Coronary artery (tissue), 2 donors: ENCODE results near the gene GAPDHS.
A peak's percentile ranks its signal among the peaks of the same experiment; 100 is the strongest.

ENCODE experiments used
- DNase-seq: peaks from one replicate; pipeline ENCODE4 v3.0.0-alpha.2; 2017; ENCODE audit warnings: low spot score
- H3K27ac ChIP-seq, 2 donors: fragments of 200-600 bp; sonication (generic); one replicate each; pipeline ENCODE4 v1.5.1; 2016 to 2019
- H3K4me3 ChIP-seq: fragments of 200-600 bp; sonication (generic); 2 replicates; pipeline ENCODE4 v1.5.1; 2016; ENCODE audit warnings: mild to moderate bottlenecking, moderate library complexity
- TF ChIP-seq, protein P1 (sequence below): fragments of 200-600 bp; sonication (generic); IDR thresholded peaks from one replicate; pipeline ENCODE4 v1.5.1; 2019; ENCODE audit warnings: antibody characterized with exemption

Gene GAPDHS

DNA sequence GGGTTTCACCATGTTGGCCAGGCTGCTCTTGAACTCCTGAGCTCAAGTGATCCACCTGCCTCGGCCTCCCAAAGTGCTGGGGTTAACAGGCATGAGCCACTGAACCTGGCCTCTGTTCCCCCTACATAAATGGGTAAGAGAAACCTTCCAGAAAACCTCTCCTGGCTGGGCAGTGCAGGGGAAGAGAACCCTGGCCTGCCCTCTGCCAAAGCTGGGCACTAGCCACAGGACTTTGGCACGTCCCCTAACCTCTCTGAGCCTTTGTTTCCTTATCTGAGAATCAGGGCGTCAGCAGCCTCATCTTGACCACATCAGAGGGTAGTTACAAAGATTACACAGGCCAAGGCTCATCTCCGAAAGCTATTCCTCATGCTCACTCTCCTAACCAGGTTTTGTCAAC lies 7.4 kb upstream of the GAPDHS start:
- Histone ChIP-seq H3K4me3 (no peak overlapping the region), H3K27ac (no peak overlapping the region)
- no peak for DNase-seq
- TF ChIP-seq, protein P1, sequence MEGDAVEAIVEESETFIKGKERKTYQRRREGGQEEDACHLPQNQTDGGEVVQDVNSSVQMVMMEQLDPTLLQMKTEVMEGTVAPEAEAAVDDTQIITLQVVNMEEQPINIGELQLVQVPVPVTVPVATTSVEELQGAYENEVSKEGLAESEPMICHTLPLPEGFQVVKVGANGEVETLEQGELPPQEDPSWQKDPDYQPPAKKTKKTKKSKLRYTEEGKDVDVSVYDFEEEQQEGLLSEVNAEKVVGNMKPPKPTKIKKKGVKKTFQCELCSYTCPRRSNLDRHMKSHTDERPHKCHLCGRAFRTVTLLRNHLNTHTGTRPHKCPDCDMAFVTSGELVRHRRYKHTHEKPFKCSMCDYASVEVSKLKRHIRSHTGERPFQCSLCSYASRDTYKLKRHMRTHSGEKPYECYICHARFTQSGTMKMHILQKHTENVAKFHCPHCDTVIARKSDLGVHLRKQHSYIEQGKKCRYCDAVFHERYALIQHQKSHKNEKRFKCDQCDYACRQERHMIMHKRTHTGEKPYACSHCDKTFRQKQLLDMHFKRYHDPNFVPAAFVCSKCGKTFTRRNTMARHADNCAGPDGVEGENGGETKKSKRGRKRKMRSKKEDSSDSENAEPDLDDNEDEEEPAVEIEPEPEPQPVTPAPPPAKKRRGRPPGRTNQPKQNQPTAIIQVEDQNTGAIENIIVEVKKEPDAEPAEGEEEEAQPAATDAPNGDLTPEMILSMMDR, result no peak

DNA sequence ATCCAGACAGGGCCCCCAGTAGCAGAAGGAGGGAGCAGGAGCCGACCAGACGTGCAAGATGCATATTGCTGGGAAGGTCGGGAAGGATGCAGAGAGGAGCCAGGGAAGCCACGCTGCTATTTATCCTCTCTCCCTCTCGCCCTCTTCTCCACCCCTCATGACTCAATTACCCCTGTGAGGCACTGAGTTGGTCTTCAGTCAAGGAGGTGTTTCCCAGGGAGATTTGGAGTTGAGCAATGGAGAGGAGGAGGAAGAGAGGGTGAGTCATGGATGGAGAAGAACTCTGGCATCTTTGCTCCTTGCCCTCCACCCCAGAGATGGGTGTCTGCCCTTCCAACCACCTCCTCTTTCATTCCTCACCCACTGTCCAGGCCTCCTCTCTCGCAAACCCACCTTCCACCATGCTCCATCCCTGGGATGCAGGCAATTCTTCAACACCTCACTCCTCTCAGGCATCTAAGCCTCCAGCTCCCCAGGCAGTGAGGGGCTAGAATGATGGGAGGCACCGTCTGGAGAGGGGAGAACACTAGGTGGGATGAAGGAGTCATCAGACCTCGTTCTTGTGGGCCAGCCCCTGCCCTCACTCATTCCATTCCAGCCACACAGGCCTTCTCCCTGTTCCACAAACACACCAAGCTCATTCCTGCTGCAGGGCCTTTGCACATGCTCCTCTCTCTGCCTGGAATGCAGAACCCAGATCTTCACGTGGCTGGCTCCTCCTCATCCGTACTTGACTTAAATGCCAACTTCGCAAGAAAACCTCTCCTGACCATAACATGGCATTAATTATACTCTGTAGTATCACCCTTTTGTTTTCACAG lies 4.8 kb upstream of the GAPDHS start, which contains the start of gene SBSN:
SBSN (minus strand) TSS at position 94 of the 821 bp plus-strand sequence; CDS start at position 64, 30 bp downstream.
- Histone ChIP-seq H3K4me3 (no peak within 1 kb of the TSS), H3K27ac (no peak within 1 kb of the TSS)

DNA sequence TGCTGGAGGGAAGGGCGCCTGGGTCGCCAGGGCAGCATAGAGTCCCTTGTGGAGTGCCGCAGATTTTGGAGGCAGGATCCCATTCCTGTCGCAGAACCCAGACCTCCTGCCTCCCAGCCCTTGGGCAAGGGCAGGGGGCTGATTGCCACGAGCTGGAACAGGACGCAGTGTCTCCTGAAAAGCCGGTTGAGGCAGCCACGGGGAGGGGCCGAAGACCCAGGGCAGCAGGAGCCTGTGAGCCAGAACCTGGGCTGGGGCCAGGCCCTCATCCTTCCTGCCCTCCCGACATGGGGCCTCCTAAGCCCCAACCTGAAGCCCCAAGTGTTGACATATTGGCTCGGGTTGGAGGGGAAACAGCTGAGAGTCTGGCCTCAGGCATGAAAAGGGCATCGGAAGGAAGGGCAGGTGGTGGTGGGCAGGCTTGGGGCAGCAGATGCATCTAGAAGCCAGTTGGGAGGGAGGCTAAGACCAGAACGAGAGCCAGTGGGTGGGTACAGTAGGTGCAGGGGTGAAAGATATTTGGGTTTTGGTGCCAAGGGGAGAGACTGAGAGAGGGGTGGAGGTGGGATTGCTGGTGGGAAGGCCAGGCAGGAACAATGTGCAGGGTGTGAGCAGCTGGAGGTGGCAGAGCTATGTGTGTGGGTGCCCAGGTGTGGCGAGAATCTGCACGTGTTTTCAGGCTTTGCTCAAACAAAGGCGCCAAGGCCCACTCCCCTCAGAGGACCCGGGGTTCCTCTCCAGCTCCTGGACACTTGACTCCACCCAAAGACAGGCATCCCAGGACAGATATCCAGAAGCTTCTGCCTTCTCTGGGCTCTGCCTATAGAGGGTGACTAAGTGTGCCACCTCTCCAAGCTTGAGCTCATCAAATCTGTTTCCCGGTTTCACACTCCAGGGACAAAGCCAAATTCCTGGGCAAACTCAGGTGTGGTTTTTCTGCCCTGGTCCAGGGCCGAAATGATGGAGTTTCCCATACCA lies 3.7 kb upstream of the GAPDHS start:
- no peak for DNase-seq
- TF ChIP-seq, protein P1, result no peak
- no peak overlapping the region for H3K4me3 ChIP-seq
- no peak overlapping the region for H3K27ac ChIP-seq

More for the DNA sequence above, 4.8 kb upstream of the GAPDHS start, which contains the start of gene SBSN:
- TF ChIP-seq, protein P1, result no peak
- no peak for DNase-seq

DNA sequence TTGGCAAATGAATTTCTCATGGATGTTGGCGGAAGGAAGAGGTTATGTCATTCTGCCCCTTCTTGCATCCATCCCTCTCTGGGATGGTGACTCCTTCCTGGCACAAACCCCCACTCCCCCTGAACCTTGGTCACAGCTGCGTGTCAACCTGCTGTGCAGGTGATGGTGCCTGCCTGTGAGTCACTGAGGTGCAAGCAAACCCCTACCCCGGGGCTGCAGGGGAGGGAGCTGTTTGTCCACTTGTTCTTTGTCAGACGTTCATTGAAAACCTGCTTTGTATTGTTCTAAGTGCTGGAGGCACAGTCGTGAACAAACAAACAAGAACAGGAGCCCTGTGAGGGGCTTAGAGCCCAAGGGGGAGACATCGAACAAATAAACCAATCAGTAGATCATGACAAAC lies 2.0 kb upstream of the GAPDHS start:
- Histone ChIP-seq H3K27ac (no peak overlapping the region), H3K4me3 (no peak overlapping the region)
- no peak for DNase-seq
- TF ChIP-seq, protein P1, result no peak

DNA sequence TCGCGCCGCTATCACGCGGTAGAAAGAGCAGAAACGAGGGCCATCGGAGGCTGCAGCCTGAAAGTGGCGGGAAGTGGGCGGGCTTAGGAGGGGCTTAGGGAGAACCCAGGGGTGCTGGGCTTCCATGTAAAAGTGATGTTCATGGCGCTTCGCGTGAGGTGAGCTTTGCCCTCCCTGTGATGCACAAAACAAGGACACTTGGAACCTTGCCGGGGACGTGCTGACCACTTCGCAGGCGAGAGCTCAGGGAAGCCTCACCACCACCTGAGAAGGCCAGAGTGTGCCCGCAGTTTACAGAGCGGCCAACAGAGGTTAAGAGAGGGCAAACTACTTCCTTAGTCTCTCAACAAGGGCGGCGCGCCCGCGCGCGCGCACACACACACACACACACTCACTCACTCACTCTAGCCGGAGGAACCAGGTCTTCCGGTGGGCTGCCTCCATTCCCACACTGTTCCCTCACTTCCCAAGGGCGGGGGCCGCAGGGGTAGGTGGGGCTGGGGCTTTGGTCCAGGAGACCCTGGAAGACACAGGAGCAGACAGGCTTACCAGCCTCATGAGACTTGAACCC lies 651 bp downstream of the GAPDHS start:
- Histone ChIP-seq H3K27ac (no peak overlapping the region), H3K4me3 (peak overlapping the region; percentile 28)
- DNase-seq, result no peak
- TF ChIP-seq, protein P1, result no peak

DNA sequence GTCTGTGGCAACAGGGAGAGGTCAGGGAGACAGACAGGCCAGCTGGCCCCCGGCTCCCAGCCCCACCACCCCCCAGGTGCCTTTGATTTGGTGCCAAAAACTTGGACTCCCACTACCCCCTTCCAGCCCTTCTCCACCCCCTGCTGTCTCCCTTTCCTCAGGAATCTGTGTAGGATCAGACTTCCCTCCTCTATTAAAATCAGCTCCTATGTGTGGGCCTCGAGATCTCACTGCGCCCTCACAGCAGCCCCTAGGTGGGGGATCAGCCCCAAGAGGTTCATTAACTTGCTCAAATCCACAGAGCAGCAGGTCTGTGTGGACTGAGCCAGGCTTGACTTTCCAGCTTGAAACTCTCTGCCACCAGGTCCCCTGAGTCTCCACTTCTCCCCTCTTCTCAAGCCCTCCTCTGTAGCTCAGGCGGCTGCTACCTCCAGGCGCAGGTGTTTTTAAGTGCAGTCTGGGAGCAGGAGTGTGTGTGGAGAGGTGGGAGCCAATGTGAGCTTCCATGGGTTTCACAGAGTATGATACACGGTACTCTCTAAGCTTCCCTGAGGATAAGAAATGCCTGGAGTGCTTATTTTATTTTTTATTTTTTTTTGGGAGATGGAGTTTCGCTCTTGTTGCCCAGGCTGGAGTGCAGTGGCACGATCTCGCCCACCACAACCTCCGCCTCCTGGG lies 1.7 kb downstream of the GAPDHS start:
- H3K4me3 ChIP-seq, result no peak overlapping the region
- TF ChIP-seq, protein P1, result no peak
- DNase-seq, result no peak
- H3K27ac ChIP-seq, result no peak overlapping the region
